ENCODE measurements around the gene LFNG. TPM values are rescaled to one million over a fixed set of nuclear protein-coding genes. Genes with fewer than 3 reads are reported as not detected.

Gene LFNG
- total and polyA plus RNA-seq, 12 donors: 2.4 to 11.8 (median 9.0) TPM

GRCh38 chr7:2477447-2478398 lies 41.9 kb upstream of the LFNG start:
- Histone ChIP-seq H3K9me3 (peaks cover 0 to 3% (median 2%) of the 10 kb centered on the region in 11 donors), H3K27ac (peak overlapping the region in 4 of 10 donors; percentile 14 to 56 (median 26)), H3K36me3 (no peaks in the 10 kb centered on the region), H3K27me3 (peaks cover 0 to 21% (median 8%) of the 10 kb centered on the region in 7 donors), H3K4me1 (peaks cover 14 to 37% (median 29%) of the 10 kb centered on the region in 9 donors), H3K4me3 (peak overlapping the region in 2 of 10 donors; percentile 7 to 15)
- DNase-seq (peak; percentile 64 to 77), ATAC-seq (peak; percentile 82 to 90 (median 86))
- intact Hi-C loops (cut with DNase I): loop anchor here in 9 of 10 donors (5.0 to 10.0 kb wide), 9 partner anchors 40 to 893 kb away; partner anchors contain the start of genes BRAT1 (in 5 of the 9), IQCE (in 5 of the 9), AMZ1 (in 2 of the 9) and LFNG (in 1 of the 9)
- WGBS, 2 donors: 32 to 38% methylated on average over 31 to 34 of the region's 34 CpGs
- peak; percentile 60 to 89 (median 77) for TF ChIP-seq CTCF (IDR thresholded peaks at IDR 0.05)

- H3K36me3 ChIP-seq: no peaks in the 10 kb centered on the region
- DNase-seq (peak; percentile 69 to 75), ATAC-seq (peak; percentile 52 to 84 (median 76))
- H3K27ac ChIP-seq: peak overlapping the region in 4 of 10 donors; percentile 31 to 56 (median 48)
- peaks cover 14 to 40% (median 29%) of the 10 kb centered on the region in 9 donors for H3K4me1 ChIP-seq
- intact Hi-C loops (cut with DNase I): loop anchor here in 9 of 10 donors (5.0 to 10.0 kb wide), 9 partner anchors 39 to 894 kb away; partner anchors contain the start of genes BRAT1 (in 5 of the 9), IQCE (in 5 of the 9), AMZ1 (in 2 of the 9) and LFNG (in 1 of the 9)
- H3K27me3 ChIP-seq: peaks cover 0 to 21% (median 8%) of the 10 kb centered on the region in 7 donors
- peak overlapping the region in 3 of 10 donors; percentile 11 to 20 (median 19) for H3K4me3 ChIP-seq
- H3K9me3 ChIP-seq: peaks cover 0 to 10% (median 6%) of the 10 kb centered on the region in 11 donors
- 32 to 41% methylated on average over 11 of the region's 11 CpGs for WGBS, 2 donors
- no peak for TF ChIP-seq CTCF (IDR thresholded peaks at IDR 0.05)
Observed at GRCh38 chr7:2478399-2478785, 41.2 kb upstream of the LFNG start.

- no peaks in the 10 kb centered on the region for H3K36me3 ChIP-seq
- no peak for TF ChIP-seq CTCF (IDR thresholded peaks at IDR 0.05)
- 53 to 74% methylated on average over 19 of the region's 19 CpGs for WGBS, 2 donors
- H3K9me3 ChIP-seq: peaks cover 0 to 10% (median 6%) of the 10 kb centered on the region in 11 donors
- H3K4me1 ChIP-seq: peaks cover 14 to 45% (median 29%) of the 10 kb centered on the region in 9 donors
- intact Hi-C loops (cut with DNase I): loop anchor here in 9 of 10 donors (5.0 to 10.0 kb wide), 9 partner anchors 39 to 894 kb away; partner anchors contain the start of genes BRAT1 (in 5 of the 9), IQCE (in 5 of the 9), AMZ1 (in 2 of the 9) and LFNG (in 1 of the 9)
- peaks cover 0 to 21% (median 8%) of the 10 kb centered on the region in 7 donors for H3K27me3 ChIP-seq
- ATAC-seq: peak in 2 of 8 donors; percentile 2 to 5
- peak overlapping the region in 2 of 10 donors; percentile 47 to 50 for H3K27ac ChIP-seq
- H3K4me3 ChIP-seq: peak overlapping the region in 3 of 10 donors; percentile 11 to 20 (median 19)
- peak in 1 of 2 donors; percentile 18 for DNase-seq
Observed at GRCh38 chr7:2478800-2479199, 40.8 kb upstream of the LFNG start.

Data from heart right ventricle (tissue), 16 donors.